ENCODE results near the gene TBL3. TPM values are rescaled to one million over a fixed set of nuclear protein-coding genes. Genes with fewer than 3 reads are reported as not detected.

Gene TBL3
- polyA plus RNA-seq, 1 donor from 2014 or later: 21.4 TPM

GRCh38 chr16:2019518-2019920 is 47.7 kb downstream of the TBL3 start, which contains the start of gene NPW:
NPW (plus strand) TSS chr16:2019785.
- H3K9me2 ChIP-seq (ENCODE audit: insufficient read depth, low read length): no peaks in the 10 kb centered on the region
- no peaks in the 10 kb centered on the region for H4K20me1 ChIP-seq (ENCODE audit: insufficient read depth)
- TF ChIP-seq EZH2 (IDR thresholded peaks at IDR 0.05; ENCODE audit: borderline replicate concordance, insufficient read depth, low read length, poor library complexity, severe bottlenecking) (peak; percentile 75), CTCF (IDR thresholded peaks at IDR 0.05; ENCODE audit: poor library complexity, severe bottlenecking) (no peak)
- peak within 1 kb of the TSS; percentile 31 for H3K4me3 ChIP-seq (ENCODE audit: low read length)
- no peak within 1 kb of the TSS for H3K4me2 ChIP-seq (ENCODE audit: low read length)
- H3K79me2 ChIP-seq (replicated peaks; ENCODE audit: insufficient read depth, low read length): no peaks in the 10 kb centered on the region
- H2AFZ ChIP-seq (ENCODE audit: low read depth, low read length): no peak within 1 kb of the TSS
- no peak within 1 kb of the TSS for H3K27ac ChIP-seq (ENCODE audit: low read length)
- H3K27me3 ChIP-seq (ENCODE audit: insufficient read depth, low read depth, low read length): peaks cover 41% of the 10 kb centered on the region
- H3F3A ChIP-seq (ENCODE audit: insufficient read depth, low read length, poor library complexity, severe bottlenecking): no peaks in the 10 kb centered on the region
- no peaks in the 10 kb centered on the region for H3K9me3 ChIP-seq (ENCODE audit: low read length)
- no peak within 1 kb of the TSS for H3K9ac ChIP-seq (ENCODE audit: low read length)
- no peaks in the 10 kb centered on the region for H3K36me3 ChIP-seq (ENCODE audit: insufficient read depth, low read length)

GRCh38 chr16:2019921-2020831 is 48.3 kb downstream of the TBL3 start:
- Histone ChIP-seq H3K4me3 (ENCODE audit: low read length) (peak overlapping the region; percentile 31), H4K20me1 (ENCODE audit: insufficient read depth) (no peaks in the 10 kb centered on the region), H3K79me2 (replicated peaks; ENCODE audit: insufficient read depth, low read length) (no peaks in the 10 kb centered on the region), H2AFZ (ENCODE audit: low read depth, low read length) (no peak overlapping the region), H3K36me3 (ENCODE audit: insufficient read depth, low read length) (no peaks in the 10 kb centered on the region), H3K4me2 (ENCODE audit: low read length) (no peak overlapping the region), H3K9me3 (ENCODE audit: low read length) (no peaks in the 10 kb centered on the region), H3K9ac (ENCODE audit: low read length) (no peak overlapping the region), H3K9me2 (ENCODE audit: insufficient read depth, low read length) (no peaks in the 10 kb centered on the region), H3K27ac (ENCODE audit: low read length) (no peak overlapping the region), H3F3A (ENCODE audit: insufficient read depth, low read length, poor library complexity, severe bottlenecking) (no peaks in the 10 kb centered on the region), H3K27me3 (ENCODE audit: insufficient read depth, low read depth, low read length) (peaks cover 41% of the 10 kb centered on the region)
- TF ChIP-seq RAD21 (conservative IDR thresholded peaks at IDR 0.05) (no peak), EP300 (conservative IDR thresholded peaks at IDR 0.05; ENCODE audit: poor library complexity, severe bottlenecking) (no peak), POLR2AphosphoS5 (IDR thresholded peaks at IDR 0.05) (no peak), CTCF (IDR thresholded peaks at IDR 0.05; ENCODE audit: poor library complexity, severe bottlenecking) (no peak), MXI1 (conservative IDR thresholded peaks at IDR 0.05; ENCODE audit: poor library complexity, severe bottlenecking) (peak; percentile 42), SMC3 (conservative IDR thresholded peaks at IDR 0.05; ENCODE audit: poor library complexity) (no peak), EZH2 (IDR thresholded peaks at IDR 0.05; ENCODE audit: borderline replicate concordance, insufficient read depth, low read length, poor library complexity, severe bottlenecking) (no peak)

- Histone ChIP-seq H3K27me3 (ENCODE audit: insufficient read depth, low read depth, low read length) (peaks cover 53% of the 10 kb centered on the region), H3K9ac (ENCODE audit: low read length) (peak overlapping the region; percentile 44), H3F3A (ENCODE audit: insufficient read depth, low read length, poor library complexity, severe bottlenecking) (no peaks in the 10 kb centered on the region), H4K20me1 (ENCODE audit: insufficient read depth) (no peaks in the 10 kb centered on the region), H3K27ac (ENCODE audit: low read length) (no peak overlapping the region), H3K9me3 (ENCODE audit: low read length) (no peaks in the 10 kb centered on the region), H3K79me2 (replicated peaks; ENCODE audit: insufficient read depth, low read length) (no peaks in the 10 kb centered on the region), H3K4me2 (ENCODE audit: low read length) (no peak overlapping the region), H3K4me3 (ENCODE audit: low read length) (peak overlapping the region; percentile 52), H2AFZ (ENCODE audit: low read depth, low read length) (no peak overlapping the region), H3K9me2 (ENCODE audit: insufficient read depth, low read length) (no peaks in the 10 kb centered on the region), H3K36me3 (ENCODE audit: insufficient read depth, low read length) (no peaks in the 10 kb centered on the region)
- TF ChIP-seq RAD21 (conservative IDR thresholded peaks at IDR 0.05): no peak
- no peak for TF ChIP-seq MXI1 (conservative IDR thresholded peaks at IDR 0.05; ENCODE audit: poor library complexity, severe bottlenecking)
- TF ChIP-seq SMC3 (conservative IDR thresholded peaks at IDR 0.05; ENCODE audit: poor library complexity): no peak
- no peak for TF ChIP-seq POLR2AphosphoS5 (IDR thresholded peaks at IDR 0.05)
- no peak for TF ChIP-seq EP300 (conservative IDR thresholded peaks at IDR 0.05; ENCODE audit: poor library complexity, severe bottlenecking)
- TF ChIP-seq EZH2 (IDR thresholded peaks at IDR 0.05; ENCODE audit: borderline replicate concordance, insufficient read depth, low read length, poor library complexity, severe bottlenecking): no peak
- TF ChIP-seq REST (IDR thresholded peaks at IDR 0.05; ENCODE audit: borderline replicate concordance): no peak
- no peak for TF ChIP-seq CTCF (IDR thresholded peaks at IDR 0.05; ENCODE audit: poor library complexity, severe bottlenecking)
- no peak for TF ChIP-seq TAF1 (IDR thresholded peaks at IDR 0.05; ENCODE audit: low read depth)
Measured at GRCh38 chr16:2022723-2023091, 50.9 kb downstream of the TBL3 start.

Measured in neural cell (in vitro differentiated cells).